Smooth muscle cell (in vitro differentiated cells): ENCODE measurements around the gene TRUB1. TPM values are rescaled to one million over a fixed set of nuclear protein-coding genes. Genes with fewer than 3 reads are reported as not detected.

Experiments
- DNase-seq: peaks from one replicate; lab custom pipeline; 2025; ENCODE audit not compliant: unreplicated experiment; lab: John Stamatoyannopoulos, UW
- H2AFZ ChIP-seq: fragments of 200-600 bp; sonication (generic); 2 replicates; pipeline ENCODE4 v1.6.0; 2016; ENCODE audit warnings: antibody characterized with exemption, low read depth, mild to moderate bottlenecking
- H3F3A ChIP-seq: fragments of 200-600 bp; sonication (generic); 2 replicates; pipeline ENCODE4 v1.6.0; 2017; ENCODE audit warnings: antibody characterized with exemption, low read depth
- H3K27ac ChIP-seq: fragments of 200-600 bp; sonication (generic); 2 replicates; pipeline ENCODE4 v1.5.1; 2016; ENCODE audit warnings: low read depth, mild to moderate bottlenecking
- H3K27me3 ChIP-seq: fragments of 200-600 bp; sonication (generic); 2 replicates; pipeline ENCODE4 v1.6.1; 2016; ENCODE audit warnings: low read depth, mild to moderate bottlenecking
- H3K36me3 ChIP-seq: fragments of 200-600 bp; sonication (generic); 2 replicates; pipeline ENCODE4 v1.5.1; 2016; ENCODE audit warnings: low read depth
- H3K4me1 ChIP-seq: fragments of 200-600 bp; sonication (generic); 2 replicates; pipeline ENCODE4 v1.5.1; 2016; ENCODE audit warnings: low read depth
- H3K4me2 ChIP-seq: fragments of 200-600 bp; sonication (generic); 2 replicates; pipeline ENCODE4 v1.6.0; 2016; ENCODE audit warnings: mild to moderate bottlenecking
- H3K4me3 ChIP-seq: fragments of 200-600 bp; sonication (generic); 2 replicates; pipeline ENCODE4 v1.5.1; 2016; ENCODE audit warnings: mild to moderate bottlenecking
- H3K79me2 ChIP-seq: fragments of 200-600 bp; sonication (generic); 2 replicates; pipeline ENCODE4 v1.6.0; 2016; ENCODE audit warnings: low read depth, mild to moderate bottlenecking
- H3K9ac ChIP-seq: fragments of 200-600 bp; sonication (generic); 2 replicates; pipeline ENCODE4 v1.6.0; 2016; ENCODE audit warnings: low read depth
- H3K9me3 ChIP-seq: fragments of 200-600 bp; sonication (generic); replicated peaks from 2 replicates; pipeline ENCODE4 v1.5.1; 2016; ENCODE audit warnings: low read depth
- H4K20me1 ChIP-seq: fragments of 200-600 bp; sonication (generic); 2 replicates; pipeline ENCODE4 v1.6.0; 2016; ENCODE audit warnings: low read depth
- CTCF ChIP-seq: fragments of 200-600 bp; sonication (generic); IDR thresholded peaks from 2 replicates; pipeline ENCODE4 v1.5.1; 2017; ENCODE audit warnings: borderline replicate concordance, mild to moderate bottlenecking, antibody characterized with exemption; ENCODE audit not compliant: insufficient read depth, poor library complexity, severe bottlenecking
- WGBS: methylation state at CpG from one replicate; pipeline ENCODE4 v1.1.7; 2016; ENCODE audit warnings: low lambda C conversion rate; 5-methylcytosine and 5-hydroxymethylcytosine counted together
- polyA plus RNA-seq: library from polyadenylated mRNA; unstranded; fragments of >200 nt; fragmentation: Nextera tagmentation; extraction: Ambion mirVana; gene quantifications from 2 replicates; pipeline ENCODE4 v1.2.1, GENCODE V29; 2016
- total RNA-seq: library from RNA; depleted of rRNA; stranded (reverse); fragments of >200 nt; gene quantifications from 2 replicates; pipeline ENCODE4 v1.2.3, GENCODE V29; 2014

Gene TRUB1
- total and polyA plus RNA-seq, 2 experiments from 2014 or later: 10.8 to 25.4 TPM

- Histone ChIP-seq H3K4me3 (no peak overlapping the region), H3K27ac (peak overlapping the region; percentile 22), H3K36me3 (peaks cover 15% of the 10 kb centered on the region), H3K4me2 (no peak overlapping the region), H3K79me2 (no peaks in the 10 kb centered on the region), H3K9ac (no peak overlapping the region), H2AFZ (no peak overlapping the region), H3K27me3 (no peaks in the 10 kb centered on the region), H4K20me1 (no peaks in the 10 kb centered on the region), H3K9me3 (peaks cover 9% of the 10 kb centered on the region), H3K4me1 (no peaks in the 10 kb centered on the region), H3F3A (no peaks in the 10 kb centered on the region)
- no peak for TF ChIP-seq CTCF
- WGBS: 74% methylated on average over 1 of the region's 1 CpG
- DNase-seq: no peak
These were observed 50.0 kb downstream of the TRUB1 start for GRCh38 chr10:114987995-114988394.

GRCh38 chr10:114990586-114990985 lies 52.6 kb downstream of the TRUB1 start:
- H3K27me3 ChIP-seq: no peaks in the 10 kb centered on the region
- H3K27ac ChIP-seq: no peak overlapping the region
- H3K9ac ChIP-seq: no peak overlapping the region
- no peak for DNase-seq
- H3K4me2 ChIP-seq: no peak overlapping the region
- H2AFZ ChIP-seq: no peak overlapping the region
- no peaks in the 10 kb centered on the region for H3K79me2 ChIP-seq
- no peak for TF ChIP-seq CTCF
- H3F3A ChIP-seq: no peaks in the 10 kb centered on the region
- WGBS: 84% methylated on average over 3 of the region's 3 CpGs
- H4K20me1 ChIP-seq: no peaks in the 10 kb centered on the region
- H3K9me3 ChIP-seq: no peaks in the 10 kb centered on the region
- H3K4me3 ChIP-seq: no peak overlapping the region
- H3K36me3 ChIP-seq: no peaks in the 10 kb centered on the region
- H3K4me1 ChIP-seq: no peaks in the 10 kb centered on the region

GRCh38 chr10:114990991-114991390 lies 53.0 kb downstream of the TRUB1 start:
- 91% methylated on average over 4 of the region's 4 CpGs for WGBS
- Histone ChIP-seq H4K20me1 (no peaks in the 10 kb centered on the region), H3K4me1 (no peaks in the 10 kb centered on the region), H3K36me3 (no peaks in the 10 kb centered on the region), H3K79me2 (no peaks in the 10 kb centered on the region), H2AFZ (no peak overlapping the region), H3F3A (no peaks in the 10 kb centered on the region), H3K4me2 (no peak overlapping the region), H3K27ac (no peak overlapping the region), H3K9ac (no peak overlapping the region), H3K4me3 (no peak overlapping the region), H3K27me3 (no peaks in the 10 kb centered on the region), H3K9me3 (no peaks in the 10 kb centered on the region)
- DNase-seq: no peak
- no peak for TF ChIP-seq CTCF

- no peak for DNase-seq
- WGBS: 80% methylated on average over 9 of the region's 9 CpGs
These were observed 54.3 kb downstream of the TRUB1 start for GRCh38 chr10:114992189-114992775.

More at GRCh38 chr10:114992189-114992775, 54.3 kb downstream of the TRUB1 start:
- no peak overlapping the region for H2AFZ ChIP-seq
- H3K27ac ChIP-seq: no peak overlapping the region
- no peak overlapping the region for H3K4me3 ChIP-seq
- H3K79me2 ChIP-seq: no peaks in the 10 kb centered on the region
- H4K20me1 ChIP-seq: no peaks in the 10 kb centered on the region
- H3K36me3 ChIP-seq: no peaks in the 10 kb centered on the region
- no peaks in the 10 kb centered on the region for H3K4me1 ChIP-seq
- H3K9me3 ChIP-seq: no peaks in the 10 kb centered on the region
- H3F3A ChIP-seq: no peaks in the 10 kb centered on the region
- no peak for TF ChIP-seq CTCF
- no peaks in the 10 kb centered on the region for H3K27me3 ChIP-seq
- H3K4me2 ChIP-seq: no peak overlapping the region
- no peak overlapping the region for H3K9ac ChIP-seq
